ENCODE results near the gene ABLIM1.

DNA sequence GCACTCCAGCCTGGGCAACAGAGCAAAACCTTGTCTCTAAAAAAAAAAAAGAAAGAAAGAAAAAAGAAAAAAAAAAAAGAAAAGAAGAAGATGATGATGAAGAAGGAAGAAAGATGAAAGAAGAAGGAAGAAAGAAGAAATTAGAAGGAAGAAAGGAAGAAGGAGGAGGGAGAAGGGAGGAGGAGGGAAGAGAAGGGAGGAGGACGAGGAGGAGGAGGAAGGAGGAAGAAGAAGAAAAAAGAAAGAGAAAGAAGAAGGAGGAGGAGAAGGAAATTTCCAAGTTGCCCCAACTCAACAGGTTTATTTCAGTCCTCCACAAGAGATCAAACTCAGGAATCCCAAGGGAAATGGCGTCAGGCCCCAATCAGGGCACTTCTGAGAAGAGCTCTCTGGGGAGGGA lies 115.7 kb downstream of the ABLIM1 start:
- TF ChIP-seq NCOA1 (CRISPR knock-in tag; IDR thresholded peaks at IDR 0.05) = no peak
- TF ChIP-seq CEBPB (IDR thresholded peaks at IDR 0.05; ENCODE audit: borderline replicate concordance, low read depth, low read length) = no peak
- TF ChIP-seq KLF12 (CRISPR knock-in tag; IDR thresholded peaks at IDR 0.05; ENCODE audit: borderline replicate concordance) = no peak
- no peak for TF ChIP-seq NR3C1 (CRISPR knock-in tag; IDR thresholded peaks at IDR 0.05)
- TF ChIP-seq, protein P1, sequence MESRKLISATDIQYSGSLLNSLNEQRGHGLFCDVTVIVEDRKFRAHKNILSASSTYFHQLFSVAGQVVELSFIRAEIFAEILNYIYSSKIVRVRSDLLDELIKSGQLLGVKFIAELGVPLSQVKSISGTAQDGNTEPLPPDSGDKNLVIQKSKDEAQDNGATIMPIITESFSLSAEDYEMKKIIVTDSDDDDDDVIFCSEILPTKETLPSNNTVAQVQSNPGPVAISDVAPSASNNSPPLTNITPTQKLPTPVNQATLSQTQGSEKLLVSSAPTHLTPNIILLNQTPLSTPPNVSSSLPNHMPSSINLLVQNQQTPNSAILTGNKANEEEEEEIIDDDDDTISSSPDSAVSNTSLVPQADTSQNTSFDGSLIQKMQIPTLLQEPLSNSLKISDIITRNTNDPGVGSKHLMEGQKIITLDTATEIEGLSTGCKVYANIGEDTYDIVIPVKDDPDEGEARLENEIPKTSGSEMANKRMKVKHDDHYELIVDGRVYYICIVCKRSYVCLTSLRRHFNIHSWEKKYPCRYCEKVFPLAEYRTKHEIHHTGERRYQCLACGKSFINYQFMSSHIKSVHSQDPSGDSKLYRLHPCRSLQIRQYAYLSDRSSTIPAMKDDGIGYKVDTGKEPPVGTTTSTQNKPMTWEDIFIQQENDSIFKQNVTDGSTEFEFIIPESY (CRISPR knock-in tag; IDR thresholded peaks at IDR 0.05) = no peak
- TF ChIP-seq ZNF562 (CRISPR knock-in tag; IDR thresholded peaks at IDR 0.05; ENCODE audit: borderline replicate concordance) = no peak
- TF ChIP-seq ZNF773 (CRISPR knock-in tag; IDR thresholded peaks at IDR 0.05; ENCODE audit: borderline replicate concordance) = no peak
- TF ChIP-seq CC2D1A (CRISPR knock-in tag; IDR thresholded peaks at IDR 0.05) = no peak
- no peak for TF ChIP-seq HOXA7 (CRISPR knock-in tag; IDR thresholded peaks at IDR 0.05)
- TF ChIP-seq HDAC2 (CRISPR knock-in tag; IDR thresholded peaks at IDR 0.05) = no peak
- TF ChIP-seq SIN3A (IDR thresholded peaks at IDR 0.05; ENCODE audit: borderline replicate concordance, low read depth, low read length) = no peak

Measured in HepG2 (cell line).